ENCODE measurements around the gene TCOF1.

Gene TCOF1

DNA sequence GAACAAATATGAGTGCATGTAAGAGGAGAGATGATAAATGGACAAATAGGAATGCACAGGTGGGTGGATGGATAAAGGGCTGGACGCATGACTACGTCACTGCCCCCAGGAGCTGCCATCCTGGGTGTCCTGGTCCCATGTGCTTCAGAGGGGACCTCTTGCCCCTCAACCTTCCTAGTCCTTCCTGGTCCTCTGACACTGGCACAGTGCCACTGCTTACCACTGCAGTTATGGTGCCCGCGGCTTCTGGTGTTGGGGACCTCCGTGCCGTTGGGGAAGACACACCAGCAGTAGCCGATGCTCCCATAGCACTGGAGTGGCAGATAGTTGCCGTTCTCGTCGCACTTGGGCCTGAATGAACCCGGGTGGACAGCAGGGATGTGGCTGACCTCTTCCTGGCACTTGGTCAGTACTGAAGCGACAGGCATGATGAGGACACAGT, 45.4 kb downstream of the TCOF1 start:
- TF ChIP-seq, protein P1, sequence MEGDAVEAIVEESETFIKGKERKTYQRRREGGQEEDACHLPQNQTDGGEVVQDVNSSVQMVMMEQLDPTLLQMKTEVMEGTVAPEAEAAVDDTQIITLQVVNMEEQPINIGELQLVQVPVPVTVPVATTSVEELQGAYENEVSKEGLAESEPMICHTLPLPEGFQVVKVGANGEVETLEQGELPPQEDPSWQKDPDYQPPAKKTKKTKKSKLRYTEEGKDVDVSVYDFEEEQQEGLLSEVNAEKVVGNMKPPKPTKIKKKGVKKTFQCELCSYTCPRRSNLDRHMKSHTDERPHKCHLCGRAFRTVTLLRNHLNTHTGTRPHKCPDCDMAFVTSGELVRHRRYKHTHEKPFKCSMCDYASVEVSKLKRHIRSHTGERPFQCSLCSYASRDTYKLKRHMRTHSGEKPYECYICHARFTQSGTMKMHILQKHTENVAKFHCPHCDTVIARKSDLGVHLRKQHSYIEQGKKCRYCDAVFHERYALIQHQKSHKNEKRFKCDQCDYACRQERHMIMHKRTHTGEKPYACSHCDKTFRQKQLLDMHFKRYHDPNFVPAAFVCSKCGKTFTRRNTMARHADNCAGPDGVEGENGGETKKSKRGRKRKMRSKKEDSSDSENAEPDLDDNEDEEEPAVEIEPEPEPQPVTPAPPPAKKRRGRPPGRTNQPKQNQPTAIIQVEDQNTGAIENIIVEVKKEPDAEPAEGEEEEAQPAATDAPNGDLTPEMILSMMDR (IDR thresholded peaks at IDR 0.05; ENCODE audit: insufficient read depth, low read depth, low read length, missing control alignments): no peak
- DNase-seq (ENCODE audit: low read depth): peak; percentile 30
- no peak overlapping the region for H3K4me3 ChIP-seq (ENCODE audit: low read depth, low read length)

GRCh38 chr5:150404121-150404520, 46.6 kb downstream of the TCOF1 start:
- DNase-seq (ENCODE audit: low read depth): peak; percentile 25
- TF ChIP-seq, protein P1 (IDR thresholded peaks at IDR 0.05; ENCODE audit: insufficient read depth, low read depth, low read length, missing control alignments): no peak

DNA sequence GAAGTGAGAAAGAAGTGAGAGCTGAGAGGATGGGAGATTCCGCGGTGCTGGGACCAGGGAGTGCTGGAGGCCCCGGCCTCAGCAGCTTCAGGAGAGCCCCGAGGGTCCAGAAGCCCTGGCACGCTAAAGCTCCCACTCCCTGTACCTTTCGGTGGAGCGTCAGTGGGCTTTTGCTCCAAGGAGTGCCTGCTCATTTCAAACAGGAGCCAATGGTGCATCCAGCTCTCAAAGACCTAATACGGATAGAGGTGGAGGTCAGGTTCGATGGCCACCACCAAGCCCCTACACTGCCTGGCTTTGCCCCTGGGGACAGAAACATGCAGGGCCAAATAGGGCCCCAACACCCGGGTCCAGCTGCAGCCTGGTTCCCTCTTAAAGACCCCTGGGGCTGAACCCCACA, 47.0 kb downstream of the TCOF1 start:
- no peak overlapping the region for H3K4me3 ChIP-seq (ENCODE audit: low read depth, low read length)
- DNase-seq (ENCODE audit: low read depth): peak; percentile 33
- TF ChIP-seq, protein P1 (IDR thresholded peaks at IDR 0.05; ENCODE audit: insufficient read depth, low read depth, low read length, missing control alignments): no peak

More at GRCh38 chr5:150404121-150404520, 46.6 kb downstream of the TCOF1 start:
- no peak overlapping the region for H3K4me3 ChIP-seq (ENCODE audit: low read depth, low read length)

DNA sequence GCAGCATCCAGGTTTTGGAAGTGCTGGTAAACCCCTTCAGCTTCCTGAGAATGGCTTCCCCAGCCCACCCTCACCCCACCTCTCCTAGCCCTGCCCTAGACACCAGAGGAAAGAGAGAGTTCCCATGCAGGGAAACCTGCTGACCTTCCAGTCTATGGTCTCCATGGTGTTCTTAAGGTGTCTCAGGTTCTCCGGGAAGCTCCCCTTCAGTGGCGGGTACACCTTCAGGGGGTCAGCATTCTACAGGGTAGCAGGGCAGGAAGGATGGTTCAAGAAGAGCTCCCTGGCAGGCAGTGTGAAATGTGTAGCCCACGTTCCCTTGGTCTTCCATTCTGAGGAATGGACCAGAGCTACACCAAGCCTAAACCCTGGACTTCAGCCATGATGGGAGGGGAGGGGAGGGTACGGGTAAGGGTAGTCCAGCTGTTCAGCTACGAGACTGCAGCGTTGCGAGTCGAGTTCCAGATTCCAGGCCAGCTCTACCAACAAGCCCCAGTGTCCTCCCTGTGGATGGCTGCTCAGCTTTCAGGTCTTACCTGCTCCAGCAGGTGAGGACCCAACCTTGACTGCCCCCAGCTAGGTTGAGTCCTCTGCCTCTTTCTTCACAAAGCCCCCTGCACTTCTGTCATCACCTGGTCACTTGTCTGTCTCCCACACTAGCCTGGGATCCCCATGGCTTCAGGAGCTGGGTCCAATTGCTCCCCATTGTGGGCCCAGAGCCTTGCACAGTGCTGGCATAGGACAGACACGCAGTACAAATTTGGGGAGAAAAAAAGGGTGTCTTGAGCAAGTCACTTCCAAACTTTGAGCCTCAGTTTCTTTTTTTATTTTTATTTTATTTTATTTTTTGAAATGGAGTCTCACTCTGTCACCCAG, 47.7 kb downstream of the TCOF1 start:
- H3K4me3 ChIP-seq (ENCODE audit: low read depth, low read length): no peak overlapping the region
- TF ChIP-seq, protein P1 (IDR thresholded peaks at IDR 0.05; ENCODE audit: insufficient read depth, low read depth, low read length, missing control alignments): no peak
- peak; percentile 44 for DNase-seq (ENCODE audit: low read depth)

- TF ChIP-seq, protein P1 (IDR thresholded peaks at IDR 0.05; ENCODE audit: insufficient read depth, low read depth, low read length, missing control alignments): no peak
- H3K4me3 ChIP-seq (ENCODE audit: low read depth, low read length): no peak overlapping the region
- DNase-seq (ENCODE audit: low read depth): peak; percentile 39
Observed at GRCh38 chr5:150406103-150406722, 48.7 kb downstream of the TCOF1 start.

GRCh38 chr5:150406723-150407095, 49.2 kb downstream of the TCOF1 start:
- TF ChIP-seq, protein P1 (IDR thresholded peaks at IDR 0.05; ENCODE audit: insufficient read depth, low read depth, low read length, missing control alignments): no peak
- no peak for DNase-seq (ENCODE audit: low read depth)
- no peak overlapping the region for H3K4me3 ChIP-seq (ENCODE audit: low read depth, low read length)
